HepG2 (cell line): ENCODE data around the gene PSMA4. TPM values are rescaled to one million over a fixed set of nuclear protein-coding genes. Genes with fewer than 3 reads are reported as not detected.

ENCODE experiments used
- ADNP ChIP-seq: sonication (generic); formaldehyde crosslinking; IDR thresholded peaks from 2 replicates; pipeline ENCODE4 v1.4.0; 2020; ENCODE audit warnings: missing genetic modification reagents
- CAMTA2 ChIP-seq: sonication (generic); formaldehyde crosslinking; IDR thresholded peaks from 2 replicates; pipeline ENCODE4 v1.4.0; 2020; ENCODE audit warnings: mild to moderate bottlenecking, missing genetic modification reagents, borderline replicate concordance
- CBX1 ChIP-seq: IDR thresholded peaks from one replicate; pipeline ENCODE4 v1.6.1; 2016; ENCODE audit warnings: antibody characterized with exemption, low read depth
- EHMT2 ChIP-seq: fragments of 200-600 bp; sonication (generic); IDR thresholded peaks from 2 replicates; pipeline ENCODE4 v1.7.0; 2017; ENCODE audit warnings: antibody characterized with exemption, low read depth, low read length, borderline replicate concordance
- HDAC1 ChIP-seq: sonication (generic); formaldehyde crosslinking; IDR thresholded peaks from 2 replicates; pipeline ENCODE4 v1.5.1; 2020; ENCODE audit warnings: mild to moderate bottlenecking, missing genetic modification reagents
- HOXA7 ChIP-seq: sonication (generic); formaldehyde crosslinking; IDR thresholded peaks from 2 replicates; pipeline ENCODE4 v1.8.1; 2022; ENCODE audit warnings: mild to moderate bottlenecking, missing genetic modification reagents, moderate library complexity
- MAF1 ChIP-seq: sonication (generic); formaldehyde crosslinking; IDR thresholded peaks from 2 replicates; pipeline ENCODE4 v1.5.0; 2020; ENCODE audit warnings: missing genetic modification reagents, borderline replicate concordance
- MZF1 ChIP-seq: sonication (generic); formaldehyde crosslinking; IDR thresholded peaks from 2 replicates; pipeline ENCODE4 v1.8.1; 2023; ENCODE audit warnings: mild to moderate bottlenecking, missing genetic modification reagents, borderline replicate concordance
- NFIB ChIP-seq: sonication (generic); formaldehyde crosslinking; IDR thresholded peaks from 2 replicates; pipeline ENCODE4 v1.9.0; 2021; ENCODE audit warnings: missing genetic modification reagents, mild to moderate bottlenecking, borderline replicate concordance
- PHF5A ChIP-seq: IDR thresholded peaks from one replicate; pipeline ENCODE4 v1.6.1; 2018; ENCODE audit warnings: low read depth, missing genetic modification reagents; ENCODE audit not compliant: unreplicated experiment
- SETDB1 ChIP-seq: sonication (generic); formaldehyde crosslinking; IDR thresholded peaks from 2 replicates; pipeline ENCODE4 v1.5.1; 2020; ENCODE audit warnings: missing genetic modification reagents, mild to moderate bottlenecking, borderline replicate concordance
- SIN3B ChIP-seq: fragments of 150-350 bp; IDR thresholded peaks from 2 replicates; pipeline ENCODE4 v1.6.1; 2014; ENCODE audit warnings: low read length
- STAG1 ChIP-seq: sonication (generic); formaldehyde crosslinking; IDR thresholded peaks from 2 replicates; pipeline ENCODE4 v1.4.0; 2020; ENCODE audit warnings: missing genetic modification reagents
- ZFP36 ChIP-seq: fragments of 150-350 bp; IDR thresholded peaks from 2 replicates; pipeline ENCODE4 v1.6.1; 2018; ENCODE audit warnings: borderline replicate concordance, low read length, low read depth; ENCODE audit not compliant: partially characterized antibody
- ZKSCAN5 ChIP-seq: sonication (generic); formaldehyde crosslinking; IDR thresholded peaks from 2 replicates; pipeline ENCODE4 v1.5.1; 2020; ENCODE audit warnings: mild to moderate bottlenecking, missing genetic modification reagents
- ZNF160 ChIP-seq: sonication (generic); formaldehyde crosslinking; IDR thresholded peaks from 2 replicates; pipeline ENCODE4 v1.8.0; 2022; ENCODE audit warnings: mild to moderate bottlenecking, inconsistent platforms, missing genetic modification reagents
- ZNF20 ChIP-seq: sonication (generic); formaldehyde crosslinking; IDR thresholded peaks from 2 replicates; pipeline ENCODE4 v1.4.0; 2020; ENCODE audit warnings: mild to moderate bottlenecking, moderate library complexity, missing genetic modification reagents
- ZNF232 ChIP-seq: sonication (generic); formaldehyde crosslinking; IDR thresholded peaks from 2 replicates; pipeline ENCODE4 v1.4.0; 2020; ENCODE audit warnings: missing genetic modification reagents, borderline replicate concordance
- ZNF432 ChIP-seq: sonication (generic); formaldehyde crosslinking; IDR thresholded peaks from 2 replicates; pipeline ENCODE4 v1.5.0; 2020; ENCODE audit warnings: missing genetic modification reagents, mild to moderate bottlenecking, borderline replicate concordance
- ZNF598 ChIP-seq: sonication (generic); formaldehyde crosslinking; IDR thresholded peaks from 2 replicates; pipeline ENCODE4 v1.5.1; 2020; ENCODE audit warnings: mild to moderate bottlenecking, missing genetic modification reagents, borderline replicate concordance
- ZNF768 ChIP-seq: sonication (generic); formaldehyde crosslinking; IDR thresholded peaks from 2 replicates; pipeline ENCODE4 v1.4.0; 2020; ENCODE audit warnings: missing genetic modification reagents
- ZNF775 ChIP-seq: sonication (generic); formaldehyde crosslinking; IDR thresholded peaks from 2 replicates; pipeline ENCODE4 v1.4.0; 2020; ENCODE audit warnings: missing genetic modification reagents, mild to moderate bottlenecking, moderate library complexity, borderline replicate concordance
- ZNF850 ChIP-seq: sonication (generic); formaldehyde crosslinking; conservative IDR thresholded peaks from 2 replicates; pipeline ENCODE4 v1.9.0; 2021; ENCODE audit warnings: mild to moderate bottlenecking, missing genetic modification reagents
- ZNF883 ChIP-seq: sonication (generic); formaldehyde crosslinking; IDR thresholded peaks from 2 replicates; pipeline ENCODE4 v1.5.1; 2020; ENCODE audit warnings: mild to moderate bottlenecking, missing genetic modification reagents; ENCODE audit errors: not compliant biosample characterization
- ZZZ3 ChIP-seq: sonication (generic); formaldehyde crosslinking; IDR thresholded peaks from 2 replicates; pipeline ENCODE4 v1.4.0; 2020; ENCODE audit warnings: missing genetic modification reagents, mild to moderate bottlenecking, borderline replicate concordance
- polyA plus RNA-seq, 8 experiments: library from polyadenylated mRNA; depleted of rRNA in 3 of 8; stranded (reverse) in 7 of 8; unstranded in 1 of 8; fragments of >200 nt; fragmentation: Illumina TruSeq in 4 of 8; extraction: Trizol in 4 of 8; gene quantifications; 2 replicates each; pipeline versions ENCODE4 v1.2.1 to v1.2.3, GENCODE V29; 2011 to 2016; ENCODE audit warnings: low read depth in 4 of 8, missing spikeins in 1 of 8, mixed read lengths in 1 of 8; ENCODE audit not compliant: insufficient read depth in 1 of 8
- total RNA-seq, 5 experiments: library from RNA; depleted of rRNA; stranded (reverse); fragments of >200 nt; fragmentation: Illumina TruSeq; extraction: Trizol; gene quantifications; 2 replicates each; pipeline ENCODE4 v1.2.3, GENCODE V29; 2016; ENCODE audit warnings: low read depth in 1 of 5
- TF ChIP-seq, protein P1 (sequence below): sonication (generic); formaldehyde crosslinking; IDR thresholded peaks from 2 replicates; pipeline ENCODE4 v1.4.0; 2020; ENCODE audit warnings: missing genetic modification reagents
- TF ChIP-seq, protein P2 (sequence below): sonication (generic); formaldehyde crosslinking; IDR thresholded peaks from 2 replicates; pipeline ENCODE4 v1.4.0; 2020; ENCODE audit warnings: missing genetic modification reagents

Gene PSMA4
- total and polyA plus RNA-seq, 2 of the 13 experiments (the other 11 are each of a cell fraction or from before 2014, with no cell fraction given): 202 to 404 TPM

DNA sequence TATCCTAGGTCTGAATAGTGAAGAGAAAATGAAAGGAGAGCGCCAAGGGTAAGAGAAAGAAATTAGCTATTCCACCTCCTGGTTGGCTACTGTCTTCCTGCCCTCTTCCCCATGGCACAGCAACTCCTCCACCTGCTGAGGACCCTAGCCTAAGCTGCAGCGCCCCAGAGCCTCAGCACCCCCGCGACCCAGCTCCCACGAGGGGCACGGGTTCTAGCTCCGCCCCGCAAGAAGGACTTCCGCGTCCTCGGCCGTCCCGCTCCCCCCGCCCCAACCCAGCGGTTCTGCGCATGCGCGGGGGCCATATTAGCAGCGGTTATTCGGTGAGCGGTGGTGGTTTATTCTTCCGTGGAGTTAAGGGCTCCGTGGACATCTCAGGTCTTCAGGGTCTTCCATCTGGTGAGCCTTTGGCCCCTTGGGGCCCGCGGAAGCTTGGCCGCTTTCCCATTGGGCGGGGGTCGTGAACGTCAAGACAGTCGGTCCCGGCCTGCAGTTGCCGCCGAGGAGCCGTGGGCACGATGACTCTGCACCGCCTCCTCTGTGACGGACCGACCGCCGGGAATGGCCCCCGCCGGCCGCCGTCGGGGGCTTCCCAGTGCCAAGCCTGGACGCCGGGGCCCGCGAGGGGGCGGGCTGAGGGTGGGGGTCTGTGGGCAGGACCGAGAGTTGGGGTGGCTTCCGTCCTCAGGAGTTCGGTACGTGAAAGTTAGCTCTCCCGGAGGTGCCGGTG, at the start of gene PSMA4 (continued):
- TF ChIP-seq, protein P1, sequence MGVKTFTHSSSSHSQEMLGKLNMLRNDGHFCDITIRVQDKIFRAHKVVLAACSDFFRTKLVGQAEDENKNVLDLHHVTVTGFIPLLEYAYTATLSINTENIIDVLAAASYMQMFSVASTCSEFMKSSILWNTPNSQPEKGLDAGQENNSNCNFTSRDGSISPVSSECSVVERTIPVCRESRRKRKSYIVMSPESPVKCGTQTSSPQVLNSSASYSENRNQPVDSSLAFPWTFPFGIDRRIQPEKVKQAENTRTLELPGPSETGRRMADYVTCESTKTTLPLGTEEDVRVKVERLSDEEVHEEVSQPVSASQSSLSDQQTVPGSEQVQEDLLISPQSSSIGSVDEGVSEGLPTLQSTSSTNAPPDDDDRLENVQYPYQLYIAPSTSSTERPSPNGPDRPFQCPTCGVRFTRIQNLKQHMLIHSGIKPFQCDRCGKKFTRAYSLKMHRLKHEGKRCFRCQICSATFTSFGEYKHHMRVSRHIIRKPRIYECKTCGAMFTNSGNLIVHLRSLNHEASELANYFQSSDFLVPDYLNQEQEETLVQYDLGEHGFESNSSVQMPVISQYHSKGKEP (CRISPR knock-in tag): no peak
- TF ChIP-seq ZNF775 (no peak), ZNF232 (CRISPR knock-in tag) (no peak), ZKSCAN5 (CRISPR knock-in tag) (no peak), ZNF598 (peak; percentile 76; the same call in 1 of the 2 replicates), ZNF768 (CRISPR knock-in tag) (no peak), ZNF160 (CRISPR knock-in tag) (no peak; the same call in 1 of the 2 replicates), ZNF850 (CRISPR knock-in tag) (no peak), EHMT2 (no peak), CAMTA2 (CRISPR knock-in tag) (no peak), ZZZ3 (no peak), SIN3B (no peak), PHF5A (CRISPR knock-in tag) (no peak), MAF1 (CRISPR knock-in tag) (0 out of 2 replicates have a peak, but pooled peaks have one; percentile 48), HDAC1 (CRISPR knock-in tag) (peak; percentile 90), NFIB (CRISPR knock-in tag) (no peak), ZFP36 (no peak), ADNP (CRISPR knock-in tag) (no peak), CBX1 (no peak), HOXA7 (CRISPR knock-in tag) (no peak), ZNF20 (CRISPR knock-in tag) (no peak), STAG1 (no peak), SETDB1 (CRISPR knock-in tag) (no peak), MZF1 (CRISPR knock-in tag) (no peak), ZNF432 (CRISPR knock-in tag) (no peak), ZNF883 (CRISPR knock-in tag) (no peak)
- TF ChIP-seq, protein P2, sequence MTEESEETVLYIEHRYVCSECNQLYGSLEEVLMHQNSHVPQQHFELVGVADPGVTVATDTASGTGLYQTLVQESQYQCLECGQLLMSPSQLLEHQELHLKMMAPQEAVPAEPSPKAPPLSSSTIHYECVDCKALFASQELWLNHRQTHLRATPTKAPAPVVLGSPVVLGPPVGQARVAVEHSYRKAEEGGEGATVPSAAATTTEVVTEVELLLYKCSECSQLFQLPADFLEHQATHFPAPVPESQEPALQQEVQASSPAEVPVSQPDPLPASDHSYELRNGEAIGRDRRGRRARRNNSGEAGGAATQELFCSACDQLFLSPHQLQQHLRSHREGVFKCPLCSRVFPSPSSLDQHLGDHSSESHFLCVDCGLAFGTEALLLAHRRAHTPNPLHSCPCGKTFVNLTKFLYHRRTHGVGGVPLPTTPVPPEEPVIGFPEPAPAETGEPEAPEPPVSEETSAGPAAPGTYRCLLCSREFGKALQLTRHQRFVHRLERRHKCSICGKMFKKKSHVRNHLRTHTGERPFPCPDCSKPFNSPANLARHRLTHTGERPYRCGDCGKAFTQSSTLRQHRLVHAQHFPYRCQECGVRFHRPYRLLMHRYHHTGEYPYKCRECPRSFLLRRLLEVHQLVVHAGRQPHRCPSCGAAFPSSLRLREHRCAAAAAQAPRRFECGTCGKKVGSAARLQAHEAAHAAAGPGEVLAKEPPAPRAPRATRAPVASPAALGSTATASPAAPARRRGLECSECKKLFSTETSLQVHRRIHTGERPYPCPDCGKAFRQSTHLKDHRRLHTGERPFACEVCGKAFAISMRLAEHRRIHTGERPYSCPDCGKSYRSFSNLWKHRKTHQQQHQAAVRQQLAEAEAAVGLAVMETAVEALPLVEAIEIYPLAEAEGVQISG (CRISPR knock-in tag): no peak; the same call in 1 of the 2 replicates
